GM21423 (cell line): ENCODE measurements around the gene ARHGEF19.

Source experiments
- ATAC-seq: cut with Tn5 transposase; IDR thresholded peaks from one replicate; pipeline ENCODE4 v1.9.1; 2021; ENCODE audit warnings: mild to moderate bottlenecking, moderate library complexity; ENCODE audit not compliant: unreplicated experiment

ARHGEF19 gene

DNA sequence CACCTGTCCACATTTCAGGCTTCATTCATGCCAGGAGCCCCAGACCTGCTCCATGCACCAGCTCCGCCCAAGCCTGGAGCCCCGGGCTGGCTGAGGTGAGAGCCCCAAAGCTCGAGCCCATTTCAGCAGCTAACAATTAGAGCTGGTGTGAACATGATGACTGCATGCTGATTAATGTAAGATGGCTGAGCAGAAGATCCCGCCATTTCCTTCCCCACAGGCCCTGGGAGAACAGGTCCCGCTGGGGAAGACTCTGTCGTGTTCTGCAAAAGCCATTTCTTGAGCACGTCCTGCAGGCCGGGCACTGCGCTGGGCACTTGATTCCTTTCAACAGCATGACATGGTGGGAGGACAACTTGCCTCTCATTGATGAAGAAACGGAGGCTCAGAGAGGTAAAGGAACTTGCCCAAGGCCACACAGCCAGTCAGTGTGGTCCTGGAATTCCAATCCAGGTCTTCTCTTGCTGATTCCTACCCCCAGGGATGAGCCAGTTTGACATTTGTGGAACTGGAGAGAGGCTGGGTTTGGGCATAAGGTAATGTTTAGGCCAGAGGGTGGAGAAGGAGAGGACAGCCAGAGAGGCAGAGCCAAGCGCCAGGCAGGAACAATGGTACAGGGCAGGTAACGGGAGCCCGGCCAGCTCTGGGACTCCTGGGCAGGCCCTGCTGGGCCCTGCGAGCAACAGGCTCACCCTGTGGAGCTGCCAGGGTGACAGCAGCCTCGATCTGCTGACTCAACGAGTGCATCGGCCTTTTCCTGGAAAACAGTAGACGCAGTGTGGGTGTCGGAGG lies 28.5 kb downstream of the ARHGEF19 start:
- ATAC-seq = no peak

DNA sequence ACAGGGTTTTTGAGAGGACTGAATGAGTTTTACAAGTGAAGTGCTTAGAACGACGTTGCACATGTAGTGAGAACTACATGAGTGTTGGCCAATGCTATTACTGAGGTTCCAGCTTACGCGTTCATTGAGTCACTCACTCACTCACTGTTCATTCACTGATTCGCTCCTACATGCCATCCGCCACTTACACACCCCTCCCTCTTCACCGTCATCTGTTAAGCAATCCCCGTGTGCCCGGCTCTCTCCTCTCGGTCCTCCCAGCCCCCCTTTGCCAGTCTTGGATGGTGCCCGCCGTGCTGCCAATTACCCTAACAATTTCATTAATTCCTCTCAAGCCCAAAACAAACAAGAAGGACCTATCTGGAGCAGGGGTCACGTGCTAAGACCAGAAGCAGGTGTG lies 29.3 kb downstream of the ARHGEF19 start:
- ATAC-seq = no peak

DNA sequence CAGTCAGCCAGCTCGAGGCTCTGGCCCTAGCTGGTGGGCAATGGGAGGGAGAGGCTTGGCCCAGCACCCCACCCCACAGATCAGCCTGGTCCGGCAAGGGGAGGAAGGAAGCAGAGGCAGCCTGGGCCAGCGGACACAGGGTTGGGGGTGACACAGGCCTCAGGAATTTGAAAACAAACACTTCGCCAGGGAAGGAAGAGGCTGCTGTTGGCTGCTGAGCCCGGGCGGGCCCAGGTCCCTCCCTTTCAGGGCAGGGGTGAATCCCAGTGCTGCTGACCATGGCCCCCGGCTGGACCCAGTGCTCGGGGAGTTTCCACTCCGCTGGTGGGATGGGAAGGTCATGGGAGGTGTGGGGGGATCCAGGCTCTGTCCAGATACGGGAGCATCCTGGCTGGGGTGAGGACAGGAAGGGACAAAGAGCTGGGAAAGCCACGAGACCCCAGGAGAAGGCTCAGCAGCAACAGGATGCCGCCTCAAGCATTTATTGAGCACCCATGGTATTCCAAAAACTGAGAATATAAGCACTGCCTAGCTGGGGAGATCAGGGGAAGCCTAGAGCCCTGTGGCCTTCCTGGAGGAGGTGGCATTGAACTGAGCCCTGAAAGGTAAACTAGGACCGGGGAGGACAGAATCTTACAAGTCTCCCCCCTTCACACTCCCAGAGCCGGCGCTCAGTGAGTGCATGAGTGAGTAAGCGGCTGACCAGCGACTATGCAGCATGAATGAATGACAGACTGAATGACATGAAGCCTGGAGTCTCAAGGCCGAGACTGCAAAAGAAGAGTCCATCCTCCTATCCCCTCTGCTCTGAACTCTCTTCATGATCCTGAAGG lies 30.3 kb downstream of the ARHGEF19 start:
- no peak for ATAC-seq

DNA sequence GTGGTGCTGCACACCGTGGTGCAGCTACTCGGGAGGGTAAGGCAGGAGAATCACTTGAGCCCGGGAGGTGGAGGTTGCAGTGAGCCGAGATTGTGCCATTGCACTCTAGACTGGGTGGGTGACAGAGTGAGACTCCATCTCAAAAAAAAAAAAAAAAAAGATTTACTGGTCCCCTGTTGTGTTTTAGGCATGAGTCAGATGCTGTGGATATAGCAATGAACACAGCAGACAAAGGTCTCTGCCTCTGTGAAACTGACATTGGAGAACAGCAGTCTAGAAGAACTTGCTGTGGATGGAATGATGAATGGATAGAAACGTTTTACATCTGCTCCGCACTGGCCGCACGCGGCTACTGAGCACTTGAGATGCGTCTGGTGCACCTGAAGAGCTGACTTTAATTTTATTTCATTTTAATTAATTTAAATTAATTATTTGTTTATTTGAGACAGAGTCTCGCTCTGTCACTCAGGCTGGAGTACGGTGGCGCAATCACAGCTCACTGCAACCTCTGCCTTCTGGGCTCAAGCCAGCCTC lies 32.1 kb downstream of the ARHGEF19 start:
- no peak for ATAC-seq

DNA sequence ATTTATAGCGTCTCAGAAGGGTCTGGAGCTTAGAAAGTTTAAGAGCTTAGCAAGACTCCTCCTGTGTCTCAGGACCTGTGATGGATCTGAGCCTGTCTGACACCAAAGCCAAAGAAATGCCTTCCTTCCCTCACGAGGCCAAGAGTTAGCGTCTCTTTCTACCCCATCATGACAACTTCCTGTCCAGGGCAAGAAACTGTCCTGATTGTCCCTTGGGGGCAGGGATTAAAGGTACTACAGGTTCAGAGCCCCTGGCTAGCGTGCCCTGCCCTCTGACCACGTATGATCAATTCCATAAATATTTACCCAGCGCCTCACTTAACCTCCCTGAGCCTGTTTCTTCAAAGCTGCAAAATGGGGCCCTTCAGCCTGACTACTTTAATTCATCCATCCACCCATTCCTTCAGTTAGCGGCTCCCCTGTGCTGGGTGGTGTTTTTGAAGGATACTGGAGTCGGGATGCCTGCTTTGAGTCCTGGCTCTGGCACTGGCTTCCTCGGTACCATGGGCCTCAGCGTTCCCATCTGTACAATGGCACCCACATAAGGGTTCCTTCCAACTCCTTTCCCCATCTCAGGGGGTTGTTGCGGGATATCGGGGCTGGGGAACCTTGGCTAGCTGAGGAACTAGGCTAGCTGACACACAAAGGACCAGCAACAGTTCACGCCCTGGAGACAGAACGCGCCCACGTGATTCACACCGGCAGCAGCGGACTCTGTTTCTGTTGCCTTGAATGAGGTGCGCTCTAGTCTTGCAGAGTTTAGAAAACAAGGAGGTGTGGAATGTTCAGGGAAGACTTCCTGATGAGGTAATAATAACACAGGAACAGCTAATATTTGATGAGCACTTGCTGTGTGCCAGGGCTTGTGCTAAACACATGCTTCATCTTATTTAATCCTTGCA lies 33.6 kb downstream of the ARHGEF19 start:
- no peak for ATAC-seq

DNA sequence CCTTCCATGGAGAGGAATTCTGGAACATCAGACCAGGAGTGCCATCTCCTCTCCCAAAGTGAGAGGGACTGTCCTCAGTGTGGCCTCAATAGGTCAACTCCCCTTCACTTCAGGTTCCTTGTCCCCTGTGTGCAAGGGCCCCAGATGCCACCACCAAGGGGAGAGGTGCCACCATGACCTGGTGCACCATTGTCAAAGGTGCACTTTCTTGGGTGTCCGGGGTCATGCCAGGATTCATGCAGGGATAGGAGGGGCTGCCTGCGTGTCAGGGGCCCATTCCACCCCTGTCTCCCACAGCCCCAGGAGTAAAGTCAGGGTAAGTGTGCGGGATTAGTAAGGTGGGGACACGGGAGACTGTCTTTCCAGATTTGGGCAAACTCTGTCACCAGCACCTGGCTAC lies 35.1 kb downstream of the ARHGEF19 start:
- ATAC-seq = no peak

DNA sequence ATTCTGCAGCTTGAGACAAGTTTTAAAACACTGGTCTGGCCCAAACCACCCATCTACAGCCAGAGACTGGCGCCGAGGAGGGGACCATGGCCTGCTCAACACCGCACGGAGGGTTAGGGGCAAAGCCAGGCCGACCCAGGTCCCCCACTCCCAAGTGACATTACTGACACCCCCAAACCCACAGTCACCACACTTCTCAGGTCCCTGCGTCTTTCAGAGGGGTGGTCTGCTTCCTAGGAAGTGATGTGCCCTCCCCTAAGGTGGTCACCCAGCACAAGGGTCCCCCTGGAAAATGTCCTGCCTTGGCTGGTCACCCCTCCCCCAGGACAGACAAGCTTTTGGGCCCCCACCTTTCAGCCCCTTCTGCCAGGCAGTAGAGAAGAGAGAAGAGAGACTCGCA lies 35.8 kb downstream of the ARHGEF19 start:
- ATAC-seq = no peak

DNA sequence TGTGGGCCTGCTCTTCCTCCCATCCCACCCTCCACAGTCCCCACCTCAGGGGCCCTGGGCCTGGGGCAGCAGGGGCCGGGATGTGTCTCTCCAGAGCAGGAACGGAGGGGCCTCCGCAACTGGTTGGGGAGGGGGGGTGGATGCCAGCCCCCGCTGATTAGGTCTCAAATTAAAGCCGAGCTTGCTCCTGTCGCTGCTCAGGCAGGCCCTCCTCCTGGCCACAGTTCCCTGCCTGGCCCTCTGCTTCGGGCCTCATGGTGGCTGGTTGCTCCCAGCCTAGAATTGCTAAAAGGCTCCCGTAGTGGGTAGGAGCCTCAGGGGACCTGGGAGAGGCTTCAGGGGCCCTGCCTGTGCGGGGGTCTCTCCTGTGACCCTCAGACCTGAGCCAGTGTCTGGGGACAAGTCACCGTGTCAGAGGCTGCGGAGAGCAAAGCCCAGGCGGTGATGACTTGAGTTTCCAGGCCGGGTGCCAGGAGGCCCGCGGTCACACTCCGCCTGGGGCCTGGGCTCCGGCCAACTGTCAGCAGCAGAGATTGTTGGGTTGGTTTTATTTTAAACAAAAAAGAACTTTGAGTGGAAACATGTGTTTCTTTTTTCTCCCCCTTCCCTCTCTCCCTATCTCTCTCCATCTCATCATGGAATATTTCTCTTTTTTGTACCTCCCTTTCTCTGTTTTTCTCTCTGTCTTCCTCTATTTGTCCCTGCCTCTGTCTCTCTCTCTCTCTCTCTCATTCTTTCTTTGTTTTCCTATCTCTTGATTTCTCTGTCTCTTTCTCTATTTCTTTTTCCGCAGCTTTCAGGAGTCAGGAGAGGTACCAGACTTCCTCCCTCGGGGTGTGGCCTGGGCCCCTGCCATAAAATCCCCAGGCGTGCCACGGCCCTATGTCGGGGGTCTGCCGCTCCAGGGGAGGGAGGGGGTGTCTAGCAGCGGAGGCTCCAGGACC lies 36.6 kb downstream of the ARHGEF19 start:
- ATAC-seq = no peak

DNA sequence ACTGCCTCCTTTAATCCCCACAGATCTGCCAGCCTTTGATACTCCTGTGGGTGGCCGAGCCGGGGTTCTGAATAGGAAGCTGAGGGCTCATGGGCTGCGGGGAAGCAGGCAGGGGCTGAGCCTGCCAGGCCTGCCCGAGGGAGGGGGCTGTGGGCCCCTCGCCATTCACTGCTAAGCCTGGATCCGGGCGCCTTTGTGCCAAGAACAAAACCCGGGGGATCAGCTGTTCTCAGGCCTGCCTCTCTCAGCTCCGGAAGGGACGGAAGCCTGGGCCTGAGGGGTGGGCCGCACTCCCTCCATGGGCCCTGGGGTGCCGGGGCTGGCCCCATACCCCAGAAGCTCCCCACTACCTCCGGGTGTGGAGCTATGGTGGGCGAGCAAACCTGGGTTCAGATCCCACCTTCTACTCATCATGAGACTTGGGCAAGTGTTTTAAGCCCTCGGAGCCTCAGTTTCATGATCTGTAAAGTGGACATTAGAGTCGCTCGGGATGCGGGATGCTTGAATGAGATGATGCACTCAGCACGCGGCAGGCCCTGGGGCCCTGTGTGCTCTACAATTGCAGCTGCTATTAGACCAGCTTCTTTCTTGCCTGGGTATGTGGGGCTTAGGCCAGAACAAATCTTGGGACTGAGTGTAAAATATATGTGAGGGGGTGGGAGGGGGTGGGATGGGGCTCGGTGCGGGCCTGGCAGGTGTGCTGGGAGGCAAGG lies 37.4 kb downstream of the ARHGEF19 start:
- no peak for ATAC-seq

DNA sequence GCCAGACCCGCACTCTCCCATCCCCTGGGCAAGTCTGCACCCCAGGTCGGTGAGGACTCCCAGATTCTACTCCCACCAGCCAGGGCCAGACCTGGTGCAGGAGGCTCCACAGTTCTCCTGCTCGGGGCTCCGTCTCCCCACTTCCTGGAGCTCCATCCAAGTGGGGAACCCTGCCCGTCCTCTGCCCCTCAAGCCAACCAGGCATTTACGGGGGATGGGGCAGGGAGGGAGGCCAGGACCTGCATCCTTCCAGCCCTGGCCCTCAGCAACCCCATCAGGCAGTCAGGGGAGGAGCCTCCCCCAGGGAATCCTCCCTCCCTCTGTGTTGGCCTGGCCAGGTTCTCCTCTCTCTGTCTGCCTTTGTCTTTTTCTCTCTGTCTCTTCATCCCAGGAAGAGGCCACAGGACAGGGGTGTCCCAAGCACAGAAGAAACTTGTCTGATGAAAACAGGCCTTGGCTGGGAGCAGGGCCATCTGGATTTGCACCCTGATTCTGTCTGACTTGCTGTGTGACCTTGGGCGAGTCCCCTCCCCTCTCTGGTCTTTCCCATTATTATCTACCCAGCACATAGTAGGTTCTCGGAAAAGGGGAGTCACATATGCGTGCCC lies 38.1 kb downstream of the ARHGEF19 start:
- no peak for ATAC-seq

DNA sequence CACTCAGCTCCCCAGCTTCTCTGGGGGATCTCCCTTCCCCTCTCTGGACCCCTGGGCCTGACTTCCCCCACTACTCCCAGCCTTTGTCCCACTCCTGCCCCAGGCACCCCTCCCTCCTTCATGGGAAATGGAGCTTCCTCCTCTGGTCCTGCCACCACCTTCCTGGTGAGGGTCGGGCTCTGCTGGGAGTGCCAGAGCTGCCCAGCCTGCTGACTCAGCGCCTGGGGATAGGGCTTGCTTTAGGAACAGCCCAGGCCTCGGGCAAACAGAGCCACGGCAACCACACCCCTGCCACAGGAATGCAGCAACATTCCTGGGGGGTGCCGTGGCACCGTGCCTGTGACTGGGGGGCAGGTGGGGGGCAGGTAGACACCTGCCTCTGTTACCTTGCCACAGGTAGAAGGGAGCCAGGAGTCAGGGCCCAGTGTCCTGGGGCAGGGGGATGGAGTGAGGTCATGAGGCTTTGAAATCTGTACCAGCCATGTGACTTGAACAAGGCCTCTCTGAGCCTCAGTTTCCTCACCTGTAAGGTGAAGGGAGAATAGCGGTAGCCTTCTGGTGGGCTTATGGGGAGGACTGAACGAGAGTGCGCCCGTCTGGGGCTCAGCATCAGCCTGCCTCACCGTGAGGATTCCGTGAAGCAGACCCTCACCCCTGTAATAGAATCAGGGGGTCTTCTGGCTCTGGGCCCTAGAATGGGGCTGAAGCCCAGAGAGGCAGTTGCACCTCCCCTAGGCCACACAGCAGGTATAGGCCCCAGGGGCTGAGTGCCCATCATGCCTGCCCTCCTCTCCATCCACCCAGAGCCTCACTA lies 38.8 kb downstream of the ARHGEF19 start:
- no peak for ATAC-seq

DNA sequence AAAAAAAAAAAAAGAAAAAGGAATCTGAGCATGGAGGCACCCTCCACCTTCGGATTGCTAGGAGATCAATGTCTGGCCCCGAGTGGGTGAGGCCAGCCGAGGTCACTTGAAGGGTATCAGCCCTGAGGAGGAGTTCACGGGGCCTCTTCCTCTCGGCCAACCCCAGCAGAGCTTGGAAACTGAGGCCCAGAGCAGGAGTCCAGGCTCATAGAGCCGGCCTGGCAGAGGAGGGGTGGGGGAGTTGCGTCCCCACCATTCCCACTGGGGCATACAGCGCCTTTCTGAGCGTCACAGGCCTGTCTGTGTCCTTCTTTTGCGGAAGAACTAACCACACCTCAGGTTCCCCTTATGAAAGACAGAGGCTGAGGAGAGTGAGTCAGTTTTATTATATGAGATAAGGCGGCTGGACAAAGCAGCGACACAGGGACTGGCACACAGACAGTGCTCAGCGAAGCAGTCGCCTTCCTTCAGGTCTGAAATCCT lies 39.4 kb downstream of the ARHGEF19 start:
- no peak for ATAC-seq

DNA sequence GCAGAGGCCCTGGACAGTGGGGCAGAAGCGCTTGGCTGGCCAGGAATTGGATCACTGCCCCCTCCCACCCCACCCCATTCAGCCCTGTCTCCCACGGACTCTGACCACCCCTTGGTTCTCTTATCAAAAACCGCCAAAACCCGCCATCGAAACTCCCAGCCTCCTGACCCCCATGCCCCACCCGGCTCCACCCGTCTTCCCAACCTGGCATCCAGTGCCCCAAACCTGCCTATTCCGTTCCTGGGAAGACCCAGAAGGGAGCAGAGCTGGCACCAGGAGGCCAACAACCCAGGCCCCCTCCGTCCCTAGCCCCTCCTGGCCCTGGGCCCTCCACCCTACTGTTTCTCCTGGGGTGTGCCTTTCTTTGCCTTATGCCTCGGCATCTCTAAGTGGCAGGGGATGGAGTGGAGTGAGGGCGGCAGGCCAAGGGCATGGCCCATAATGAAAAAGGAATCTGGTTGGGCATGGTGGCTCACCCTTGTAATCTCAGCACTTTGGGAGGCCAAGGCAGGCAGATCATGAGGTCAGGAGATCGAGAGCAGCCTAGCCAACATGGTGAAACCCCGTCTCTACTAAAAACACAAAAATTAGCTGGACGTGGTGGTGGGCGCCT lies 40.1 kb downstream of the ARHGEF19 start:
- no peak for ATAC-seq

DNA sequence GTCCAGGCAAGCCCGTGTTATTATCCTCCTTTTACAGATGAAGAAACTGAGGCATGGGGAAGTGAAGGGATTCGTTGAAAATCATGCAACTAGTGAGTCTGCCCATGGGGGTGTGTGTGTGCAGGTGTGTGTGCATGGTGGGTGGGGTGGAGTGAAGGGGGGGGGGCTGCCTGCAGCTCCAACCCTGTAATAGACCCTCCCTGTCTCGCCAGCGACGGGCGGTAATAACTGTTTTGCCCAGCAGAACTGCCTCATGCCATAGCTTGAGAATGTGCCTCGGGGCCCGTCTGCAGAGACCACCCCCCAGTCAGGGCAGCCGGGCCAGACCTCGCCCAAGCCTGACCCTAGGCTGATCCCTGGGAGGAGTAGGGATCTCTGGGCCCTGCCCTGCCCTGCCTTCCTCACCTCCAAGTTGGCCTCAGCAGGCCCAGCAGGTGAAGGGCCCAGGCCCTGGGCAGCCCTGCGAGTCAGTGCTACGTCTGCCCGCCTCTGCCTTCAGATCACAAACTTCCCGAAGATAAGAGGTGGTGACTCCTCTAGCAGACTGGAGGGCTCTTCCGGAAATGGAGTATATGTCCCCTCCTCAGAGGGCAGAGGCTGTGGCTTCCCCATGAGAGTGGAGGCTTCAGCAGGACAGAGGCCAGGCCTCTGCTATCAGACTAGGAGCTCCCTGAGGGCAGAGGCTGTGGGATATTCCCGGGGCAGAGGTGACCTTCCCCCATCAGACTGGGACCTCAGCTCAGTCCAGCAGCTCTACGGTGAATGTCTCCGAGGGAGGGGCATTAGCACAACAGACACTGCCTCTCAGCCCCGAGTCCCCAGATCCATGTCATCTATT lies 40.9 kb downstream of the ARHGEF19 start:
- no peak for ATAC-seq

DNA sequence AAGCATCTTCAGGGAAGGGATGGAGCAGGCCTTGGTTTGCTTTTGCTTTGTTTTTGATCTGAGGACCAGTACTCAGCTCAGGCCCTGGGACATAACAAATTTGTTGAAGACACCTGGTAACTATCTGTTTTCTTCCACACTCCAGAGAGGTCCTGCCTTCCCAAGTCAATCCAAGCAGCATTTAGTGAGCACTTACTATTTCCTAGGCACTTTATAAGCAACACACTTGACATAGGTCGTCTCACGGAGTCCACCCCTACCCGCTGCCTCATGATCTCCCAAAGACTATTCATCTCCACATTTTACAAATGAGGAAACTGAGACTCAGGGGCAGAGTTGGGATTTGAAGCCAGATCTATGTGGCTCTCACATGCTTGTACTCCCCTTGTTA lies 42.2 kb downstream of the ARHGEF19 start:
- ATAC-seq = no peak

DNA sequence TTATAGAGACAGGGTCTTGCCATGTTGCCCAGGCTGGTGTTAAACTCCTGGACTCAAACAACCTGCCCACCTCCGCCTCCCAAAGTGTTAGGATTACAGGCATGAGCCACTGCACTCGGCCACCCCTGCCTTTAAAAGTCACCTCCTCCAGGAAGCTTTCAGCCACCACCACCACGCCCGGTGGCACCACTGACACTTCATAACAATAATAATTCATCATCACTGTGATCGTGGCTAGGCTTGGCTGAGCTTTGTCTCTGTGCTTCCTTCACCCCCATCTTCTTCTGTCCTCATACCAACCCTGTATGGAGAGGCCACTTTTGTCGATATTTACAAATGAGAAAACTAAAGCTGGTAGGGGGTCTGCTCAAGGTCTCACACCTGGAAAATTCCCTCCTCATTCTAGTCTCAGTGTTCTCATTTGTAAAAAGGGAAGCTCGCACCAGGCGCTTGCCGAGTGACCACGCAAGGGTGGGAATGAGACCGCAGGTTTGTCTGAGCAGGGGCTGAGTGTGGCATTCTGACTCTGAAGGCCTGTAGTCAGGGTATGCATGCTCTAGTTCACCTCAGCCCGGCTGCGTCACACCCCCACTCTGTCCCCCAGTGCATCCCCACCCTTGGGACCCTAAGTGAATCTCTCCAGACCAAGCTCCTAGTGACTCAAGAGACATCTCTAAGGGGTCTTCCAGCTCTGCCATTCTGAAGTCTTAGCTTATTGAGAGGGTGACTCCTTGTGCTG lies 43.7 kb downstream of the ARHGEF19 start:
- no peak for ATAC-seq
